GM12864 (cell line): ENCODE data around the gene RPS6KC1.
"Not testable (repeated sequence)": the region's sequence is repeated elsewhere in the genome, so short reads cannot be mapped to it uniquely, and the experiment has no call there.

ENCODE experiments used
- DNase-seq: peaks from one replicate; pipeline ENCODE4 v3.0.0-alpha.2; 2011; ENCODE audit warnings: low read depth
- H3K4me3 ChIP-seq: 2 replicates; pipeline ENCODE4 v1.5.1; 2011; ENCODE audit warnings: mild to moderate bottlenecking, low read depth, low read length, control low read depth
- TF ChIP-seq, protein P1 (sequence below): IDR thresholded peaks from 2 replicates; pipeline ENCODE4 v1.5.1; 2011; ENCODE audit warnings: low read depth, mild to moderate bottlenecking, moderate library complexity, low read length, control low read depth, inconsistent platforms; ENCODE audit errors: missing control alignments

The RPS6KC1 gene

DNA sequence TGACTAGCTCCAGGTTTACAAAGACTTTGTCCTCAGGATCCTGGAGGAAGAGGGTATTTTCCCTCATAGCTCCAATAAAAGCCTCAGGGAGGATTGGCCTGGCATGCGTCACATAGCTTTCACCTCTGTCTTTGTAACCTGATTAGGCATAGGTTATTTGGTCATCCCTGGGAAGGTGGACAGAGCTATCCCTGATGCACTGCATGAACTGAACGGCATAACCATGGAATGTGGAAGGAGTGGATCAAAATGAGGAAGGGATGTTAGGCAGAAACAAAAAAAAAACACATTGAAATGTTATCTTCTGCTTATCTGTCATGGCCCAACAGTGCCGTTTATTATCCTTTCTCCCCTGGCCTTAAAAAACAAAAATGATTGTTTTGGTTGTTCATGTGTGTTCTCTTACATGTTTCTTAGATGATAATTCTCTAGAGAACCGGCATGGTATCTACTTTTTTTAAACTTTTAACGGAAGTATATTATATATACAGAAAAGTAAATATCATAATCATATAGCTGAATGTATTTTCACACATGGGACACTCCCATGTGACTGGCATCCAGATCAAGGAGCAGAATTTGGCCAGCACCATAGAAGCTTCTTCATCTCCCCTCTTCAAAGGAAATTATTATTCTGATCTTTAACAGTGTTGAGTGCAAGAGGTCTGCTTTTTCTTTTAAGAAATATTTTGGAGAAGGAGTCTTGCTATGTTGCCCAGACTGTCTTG is 85.3 kb downstream of the RPS6KC1 start:
- TF ChIP-seq, protein P1, sequence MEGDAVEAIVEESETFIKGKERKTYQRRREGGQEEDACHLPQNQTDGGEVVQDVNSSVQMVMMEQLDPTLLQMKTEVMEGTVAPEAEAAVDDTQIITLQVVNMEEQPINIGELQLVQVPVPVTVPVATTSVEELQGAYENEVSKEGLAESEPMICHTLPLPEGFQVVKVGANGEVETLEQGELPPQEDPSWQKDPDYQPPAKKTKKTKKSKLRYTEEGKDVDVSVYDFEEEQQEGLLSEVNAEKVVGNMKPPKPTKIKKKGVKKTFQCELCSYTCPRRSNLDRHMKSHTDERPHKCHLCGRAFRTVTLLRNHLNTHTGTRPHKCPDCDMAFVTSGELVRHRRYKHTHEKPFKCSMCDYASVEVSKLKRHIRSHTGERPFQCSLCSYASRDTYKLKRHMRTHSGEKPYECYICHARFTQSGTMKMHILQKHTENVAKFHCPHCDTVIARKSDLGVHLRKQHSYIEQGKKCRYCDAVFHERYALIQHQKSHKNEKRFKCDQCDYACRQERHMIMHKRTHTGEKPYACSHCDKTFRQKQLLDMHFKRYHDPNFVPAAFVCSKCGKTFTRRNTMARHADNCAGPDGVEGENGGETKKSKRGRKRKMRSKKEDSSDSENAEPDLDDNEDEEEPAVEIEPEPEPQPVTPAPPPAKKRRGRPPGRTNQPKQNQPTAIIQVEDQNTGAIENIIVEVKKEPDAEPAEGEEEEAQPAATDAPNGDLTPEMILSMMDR: no peak
- no peak overlapping the region for H3K4me3 ChIP-seq
- DNase-seq: no peak

DNA sequence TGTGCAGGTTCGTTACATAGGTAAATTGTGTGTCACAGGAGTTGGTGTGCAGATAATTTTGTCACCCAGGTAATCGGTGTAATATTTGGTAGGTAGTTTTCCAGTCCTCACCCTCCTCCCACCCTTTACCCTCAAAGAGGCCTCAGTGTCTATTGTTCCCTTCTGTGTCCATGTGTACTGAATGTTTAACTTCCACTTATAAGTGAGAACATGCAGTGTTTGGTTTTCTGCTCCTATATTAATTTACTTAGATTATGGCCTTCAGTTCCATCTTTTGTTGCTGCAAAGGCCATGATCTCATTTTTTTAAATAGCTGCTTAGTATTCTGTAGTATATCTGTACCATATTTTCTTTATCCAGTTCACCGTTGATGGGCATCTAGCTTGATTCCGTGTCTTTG is 87.3 kb downstream of the RPS6KC1 start:
- DNase-seq: no peak

DNA sequence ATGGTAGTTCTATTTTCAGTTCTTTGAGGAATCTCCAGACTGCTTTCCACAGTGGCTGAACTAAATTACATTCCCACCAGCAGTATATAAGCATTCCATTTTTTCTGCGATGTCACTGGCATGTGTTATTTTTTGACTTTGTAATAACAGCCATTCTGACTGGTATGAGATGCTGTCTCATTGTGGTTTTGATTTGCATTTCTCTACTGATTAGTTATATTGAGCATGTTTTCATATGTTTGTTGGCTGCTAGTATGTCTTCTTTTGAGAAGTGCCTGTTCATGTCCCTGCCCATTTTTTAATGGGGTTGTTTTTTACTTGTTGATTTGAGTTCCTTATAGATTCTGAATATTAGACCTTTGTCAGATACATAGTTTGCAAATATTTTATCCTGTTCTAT is 87.9 kb downstream of the RPS6KC1 start:
- no peak for DNase-seq
- H3K4me3 ChIP-seq: no peak overlapping the region
- TF ChIP-seq, protein P1: no peak

More for the DNA sequence above, 87.3 kb downstream of the RPS6KC1 start:
- no peak overlapping the region for H3K4me3 ChIP-seq
- TF ChIP-seq, protein P1: no peak

DNA sequence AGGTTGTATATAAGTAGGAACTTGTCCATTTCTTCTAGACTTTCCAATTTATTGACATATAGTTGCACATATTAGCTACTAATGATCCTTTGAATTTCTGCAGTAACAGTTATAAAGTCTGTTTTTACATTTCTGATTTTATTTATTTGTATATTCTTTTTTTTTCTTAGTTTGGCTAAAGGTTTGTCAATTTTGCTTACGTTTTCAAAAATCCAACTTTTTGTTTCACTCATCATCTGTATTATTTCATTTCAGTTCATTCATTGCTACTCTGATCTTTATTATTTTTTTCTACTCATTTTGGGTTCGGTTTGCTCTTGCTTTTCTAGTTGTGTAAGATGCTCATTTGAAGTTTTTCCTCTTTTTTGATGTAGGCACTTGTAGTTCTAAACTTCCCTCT is 97.9 kb downstream of the RPS6KC1 start:
- DNase-seq: no peak
- TF ChIP-seq, protein P1: no peak
- H3K4me3 ChIP-seq: no peak overlapping the region

DNA sequence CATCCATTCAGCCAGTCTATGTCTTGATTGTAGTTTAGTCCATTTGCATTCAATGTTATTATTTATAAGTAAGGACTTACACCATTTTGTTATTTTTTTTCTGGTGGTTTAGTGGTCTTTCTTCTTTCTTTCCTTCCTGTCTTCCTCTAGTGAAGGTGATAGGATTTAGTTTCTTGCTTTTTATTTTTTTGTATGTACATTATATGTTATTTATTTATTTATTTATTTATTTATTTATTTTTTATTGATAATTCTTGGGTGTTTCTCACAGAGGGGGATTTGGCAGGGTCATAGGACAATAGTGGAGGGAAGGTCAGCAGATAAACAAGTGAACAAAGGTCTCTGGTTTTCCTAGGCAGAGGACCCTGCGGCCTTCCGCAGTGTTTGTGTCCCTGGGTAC is 99.0 kb downstream of the RPS6KC1 start:
- not testable (repeated sequence) for H3K4me3 ChIP-seq, DNase-seq

DNA sequence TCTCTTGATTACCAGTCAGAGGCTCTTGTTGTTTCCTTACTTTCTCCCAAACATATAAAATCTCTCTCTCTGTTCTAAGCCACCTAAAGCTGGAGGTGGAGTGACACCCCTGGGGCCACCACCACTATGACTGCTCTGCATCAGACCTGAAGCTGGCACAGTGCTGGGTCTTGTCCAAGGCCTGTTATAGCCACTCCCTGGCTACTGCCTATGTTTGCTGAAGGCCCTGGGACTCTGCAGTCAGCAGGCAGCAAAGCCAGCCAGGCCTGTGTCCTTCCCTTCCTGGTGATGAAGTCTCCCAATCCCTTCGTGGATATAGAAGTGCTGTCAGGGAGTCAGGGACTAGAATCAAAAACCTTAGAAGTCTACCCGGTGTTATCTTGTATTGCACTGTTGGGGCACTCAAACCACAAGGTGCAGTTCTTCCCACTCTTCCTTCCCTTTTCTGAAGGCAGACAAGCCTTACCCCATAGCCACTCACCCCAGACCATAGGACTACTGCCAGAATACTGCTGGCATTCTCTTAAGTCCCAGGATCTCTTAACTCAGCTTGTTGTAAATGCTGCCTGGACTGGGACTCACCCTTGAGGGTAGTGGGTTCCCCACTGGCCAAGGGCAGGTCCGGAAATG is 103.1 kb downstream of the RPS6KC1 start:
- no peak for DNase-seq
- H3K4me3 ChIP-seq: no peak overlapping the region
- TF ChIP-seq, protein P1: no peak

DNA sequence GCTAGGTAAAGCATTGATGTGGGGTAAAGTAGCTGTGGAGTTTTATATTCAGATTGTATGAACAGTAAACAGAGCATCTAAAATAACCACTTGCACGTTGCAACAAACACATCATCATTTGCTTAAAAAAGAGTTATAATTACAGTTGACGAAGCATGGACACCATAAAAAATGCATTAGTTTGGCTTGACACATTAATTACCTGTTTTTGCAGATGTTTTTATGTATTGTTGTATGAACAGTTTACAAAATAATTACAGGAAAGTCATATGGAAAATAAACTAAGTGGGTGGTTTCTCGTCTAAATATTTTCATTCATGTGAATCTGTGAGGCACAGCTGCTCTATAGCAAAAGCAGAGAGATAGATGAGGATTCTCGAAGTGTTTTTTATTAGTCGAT is 108.3 kb downstream of the RPS6KC1 start:
- TF ChIP-seq, protein P1: no peak
- H3K4me3 ChIP-seq: no peak overlapping the region
- DNase-seq: no peak

DNA sequence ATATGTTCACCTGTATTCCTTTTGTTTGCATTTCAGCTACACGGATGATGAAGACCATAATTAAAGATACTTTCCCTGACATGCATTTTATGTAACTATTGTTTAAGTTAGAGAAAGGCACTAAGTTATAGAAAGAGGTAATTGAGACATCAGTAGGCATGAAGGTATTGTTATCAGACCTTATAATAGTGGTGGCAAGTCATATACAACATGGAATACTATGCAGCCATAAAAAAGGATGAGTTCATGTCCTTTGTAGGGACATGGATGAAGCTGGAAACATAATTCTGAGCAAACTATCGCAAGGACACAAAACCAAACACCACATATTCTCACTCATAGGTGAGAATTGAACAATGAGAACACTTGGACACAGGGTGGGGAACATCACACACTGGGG is 109.4 kb downstream of the RPS6KC1 start:
- DNase-seq, H3K4me3 ChIP-seq: not testable (repeated sequence)
